KG1 (cell line): ENCODE data around the gene TMEM135.
"Not testable (repeated sequence)": the region's sequence is repeated elsewhere in the genome, so short reads cannot be mapped to it uniquely, and the experiment has no call there.

Source experiments
- DNase-seq: peaks from one replicate; lab custom pipeline; 2025; lab: John Stamatoyannopoulos, UW

TMEM135 gene

DNA sequence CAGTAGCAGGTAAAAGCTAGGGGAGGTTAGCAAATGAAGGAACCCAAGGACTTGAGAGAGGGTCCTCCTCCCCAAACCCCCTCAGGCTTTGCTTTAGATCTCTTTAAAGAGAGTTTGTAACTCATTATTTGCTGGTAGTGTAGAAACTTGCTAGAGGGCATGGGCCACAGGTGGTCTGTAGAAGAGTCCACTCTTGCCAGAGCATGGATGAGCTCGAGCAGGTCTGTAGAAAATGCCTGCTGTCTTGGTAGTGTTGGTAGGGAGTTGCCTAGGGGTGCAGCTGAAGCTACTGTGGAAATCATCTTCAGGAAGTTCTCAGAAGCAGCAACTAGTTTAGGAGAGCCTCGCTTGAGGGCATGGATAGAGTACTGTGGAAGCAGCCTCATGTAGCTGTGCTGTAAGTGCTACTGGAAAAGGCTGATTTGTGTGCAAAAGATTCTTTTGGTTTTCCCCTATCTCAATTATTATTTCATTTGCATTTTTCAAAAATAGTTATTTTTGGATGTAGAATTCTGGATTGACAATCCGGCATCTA lies 104.3 kb downstream of the TMEM135 start:
- peak; percentile 17 for DNase-seq

DNA sequence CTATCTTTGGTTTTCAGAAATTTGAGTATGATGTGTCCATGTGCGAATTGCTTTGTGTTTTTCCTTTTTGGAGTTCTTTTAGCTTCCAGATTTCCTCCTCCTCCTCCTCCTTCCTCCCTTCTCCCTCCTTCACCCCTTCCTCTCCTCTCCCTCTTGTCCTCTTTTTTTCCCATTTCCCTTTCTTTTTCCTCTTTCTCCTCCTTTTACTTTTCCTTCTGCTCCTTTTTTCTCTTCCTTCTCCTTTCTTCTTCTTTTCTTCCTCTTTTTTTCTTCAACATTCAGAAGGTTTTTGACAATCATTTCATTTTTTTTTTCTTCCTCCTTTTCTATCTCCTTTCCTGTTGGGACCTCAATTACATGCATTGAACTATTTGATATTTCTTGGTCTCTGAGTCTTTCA lies 104.9 kb downstream of the TMEM135 start:
- DNase-seq: no peak

GRCh38 chr11:87143641-87144040 lies 105.9 kb downstream of the TMEM135 start:
- DNase-seq: no peak

DNA sequence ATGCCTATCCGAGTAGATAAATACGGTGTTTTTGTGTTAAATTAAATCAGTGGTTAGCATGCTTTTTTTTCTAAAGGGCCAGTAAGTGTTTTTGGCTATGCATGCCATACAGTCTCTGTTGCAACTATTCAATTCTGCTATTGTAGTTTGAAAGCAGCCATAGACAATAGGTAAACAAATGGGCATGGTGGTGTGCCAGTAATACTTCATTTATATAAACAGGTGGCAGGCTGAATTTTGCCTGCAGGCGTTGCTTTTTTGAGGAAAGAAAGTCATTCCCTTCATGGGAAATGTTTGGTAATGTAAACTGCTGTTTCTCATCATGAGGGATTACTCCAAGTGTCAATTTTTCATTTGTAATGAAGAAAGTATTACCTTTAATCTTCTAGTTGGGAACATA lies 106.5 kb downstream of the TMEM135 start:
- DNase-seq: no peak

DNA sequence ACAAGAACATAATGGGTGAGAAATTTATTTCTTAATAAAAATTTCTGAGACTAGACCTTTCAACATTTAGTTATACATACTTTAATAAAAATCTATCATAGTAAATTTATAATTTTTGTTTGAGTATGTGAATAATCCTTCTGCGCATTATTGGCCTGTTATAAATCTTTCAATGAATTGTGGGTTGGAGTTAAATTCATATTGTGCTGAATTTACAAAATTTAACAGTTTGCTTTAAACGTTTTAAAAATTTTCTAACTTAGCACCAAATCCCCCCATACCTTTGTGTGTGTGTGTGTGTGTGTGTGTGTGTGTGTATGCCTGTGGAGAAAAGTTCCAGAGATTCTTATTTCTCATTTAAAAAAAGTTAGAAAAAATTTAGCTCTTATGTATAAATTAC lies 111.0 kb downstream of the TMEM135 start:
- DNase-seq: no peak

DNA sequence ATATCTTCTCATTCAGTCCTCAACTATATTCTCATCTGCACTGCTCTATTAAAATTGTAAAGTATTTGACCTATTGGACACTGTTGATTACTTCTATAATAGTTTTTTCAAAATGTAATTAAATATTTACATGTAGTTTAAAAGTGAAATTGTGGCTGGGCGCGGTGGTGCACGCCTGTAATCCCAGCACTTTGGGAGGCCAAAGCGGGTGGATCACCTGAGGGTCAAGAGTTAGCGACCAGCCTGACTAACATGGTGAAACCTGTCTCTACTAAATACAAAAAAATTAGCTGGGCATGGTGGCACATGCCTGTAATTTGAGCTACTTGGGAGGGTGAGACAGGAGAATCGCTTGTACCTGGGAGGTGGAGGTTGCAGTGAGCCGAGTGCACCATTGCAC lies 112.0 kb downstream of the TMEM135 start:
- not testable (repeated sequence) for DNase-seq

GRCh38 chr11:87150936-87151335 lies 113.2 kb downstream of the TMEM135 start:
- no peak for DNase-seq

GRCh38 chr11:87154246-87154645 lies 116.5 kb downstream of the TMEM135 start:
- DNase-seq: no peak

GRCh38 chr11:87156970-87157369 lies 119.2 kb downstream of the TMEM135 start:
- DNase-seq: no peak

DNA sequence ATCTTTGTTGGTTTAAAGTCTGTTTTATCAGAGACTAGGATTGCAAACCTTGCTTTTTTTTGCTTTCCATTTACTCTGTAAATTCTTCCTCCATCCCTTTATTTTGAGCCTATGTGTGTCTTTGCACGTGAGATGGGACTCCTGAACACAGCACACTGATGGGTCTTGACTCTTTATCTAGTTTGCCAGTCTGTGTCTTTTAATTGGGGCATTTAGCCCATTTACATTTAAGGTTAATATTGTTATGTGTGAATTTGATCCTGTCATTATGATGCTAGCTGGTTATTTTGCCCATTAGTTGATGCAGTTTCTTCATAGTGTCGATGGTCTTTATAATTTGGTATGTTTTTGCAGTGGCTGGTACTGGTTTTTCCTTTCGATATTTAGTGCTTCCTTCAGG lies 131.3 kb downstream of the TMEM135 start:
- not testable (repeated sequence) for DNase-seq

DNA sequence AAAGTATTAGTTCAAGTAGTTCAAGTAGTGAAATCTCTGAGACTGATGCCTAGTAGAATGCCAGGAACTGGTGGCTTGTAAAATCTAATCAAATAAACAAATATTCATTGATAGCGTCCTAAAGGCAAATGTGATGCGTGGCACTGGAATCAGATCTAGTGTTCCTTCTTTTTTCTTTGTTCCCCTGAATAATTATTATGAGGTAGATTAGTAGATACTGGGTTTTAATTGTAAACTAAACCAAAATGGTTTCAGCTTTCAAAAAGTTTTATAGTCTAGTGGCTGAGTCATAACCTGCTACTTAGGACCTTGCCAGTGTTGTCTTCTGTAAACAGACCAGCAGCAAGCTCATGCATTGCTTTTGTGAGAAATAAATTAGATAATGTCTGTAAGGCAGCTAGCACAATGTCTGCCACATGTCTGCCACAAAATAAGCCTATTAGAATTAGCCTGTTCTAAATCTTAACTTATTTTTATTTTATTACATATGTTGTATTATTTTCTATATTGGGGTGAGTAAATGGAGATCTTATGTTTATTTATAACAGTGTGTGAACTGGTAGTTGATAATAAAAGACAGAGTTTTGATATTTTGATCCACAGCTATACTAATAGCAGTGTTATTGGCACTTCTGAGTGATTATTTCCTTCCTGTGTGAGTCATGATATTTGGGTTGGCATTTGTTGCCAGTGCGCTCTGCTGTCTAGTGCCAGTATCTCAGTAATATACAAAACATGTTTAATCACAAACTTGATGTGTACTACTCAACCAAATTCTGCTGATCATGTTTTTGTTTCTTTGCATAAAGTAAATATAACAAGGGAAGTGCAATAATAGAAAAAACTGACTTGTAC lies 135.7 kb downstream of the TMEM135 start:
- no peak for DNase-seq

GRCh38 chr11:87174870-87175269 lies 137.1 kb downstream of the TMEM135 start:
- no peak for DNase-seq

GRCh38 chr11:87176044-87176443 lies 138.3 kb downstream of the TMEM135 start:
- DNase-seq: no peak

DNA sequence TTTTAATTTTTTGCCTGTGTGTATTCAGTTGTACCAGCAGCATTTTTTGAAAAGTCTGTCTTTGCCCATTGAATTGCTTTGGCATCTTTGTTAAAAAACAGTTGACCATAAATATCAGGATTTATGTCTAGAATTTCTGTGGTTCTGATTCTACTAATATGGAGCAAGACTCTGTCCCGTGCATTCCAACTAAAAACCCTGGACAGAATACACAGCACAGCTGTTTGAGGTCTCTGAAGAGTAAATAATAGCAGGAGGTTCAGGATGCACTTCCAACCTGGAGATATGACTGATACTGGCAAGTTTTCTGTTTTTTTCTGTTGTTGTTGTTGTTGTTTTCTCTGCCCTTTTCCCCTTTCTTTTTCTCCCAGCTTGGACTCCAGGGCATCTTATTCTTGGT lies 141.9 kb downstream of the TMEM135 start:
- DNase-seq: no peak

DNA sequence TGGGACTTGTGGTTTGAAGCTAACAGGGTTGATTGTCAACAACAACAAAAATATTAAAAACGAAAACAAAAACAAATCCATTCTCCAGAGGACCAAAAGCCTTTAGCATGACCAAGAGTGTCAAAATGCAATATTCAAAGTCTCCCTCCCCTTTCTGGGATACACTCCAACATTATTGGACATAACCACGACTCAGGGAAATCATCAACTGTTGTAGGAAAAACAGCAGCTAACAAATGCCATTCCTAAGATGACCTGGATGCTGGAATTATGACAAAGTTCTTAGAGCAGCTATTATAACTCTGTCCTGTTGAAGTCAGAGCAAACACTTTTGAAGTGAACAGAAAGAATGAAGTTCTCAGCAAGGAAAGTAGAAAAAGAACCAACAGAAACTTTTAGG lies 143.0 kb downstream of the TMEM135 start:
- no peak for DNase-seq

DNA sequence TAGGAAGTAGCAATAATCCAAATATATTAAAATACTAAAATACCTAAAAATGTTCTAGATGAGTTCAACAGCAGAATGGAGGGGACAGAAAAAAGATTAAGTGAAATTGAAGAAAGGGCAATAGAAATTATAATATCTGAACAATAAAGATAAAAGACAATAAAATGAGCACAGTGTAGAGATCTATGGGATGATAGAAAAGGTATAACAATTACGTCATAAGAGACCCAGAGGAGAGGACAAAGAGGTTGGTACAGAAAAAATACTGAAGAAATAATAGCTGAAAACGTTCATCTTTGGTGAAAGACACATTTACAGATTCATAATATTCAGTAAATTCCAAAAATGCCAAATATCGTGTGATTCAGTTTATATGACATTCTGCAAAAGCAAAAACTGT lies 143.4 kb downstream of the TMEM135 start:
- no peak for DNase-seq

DNA sequence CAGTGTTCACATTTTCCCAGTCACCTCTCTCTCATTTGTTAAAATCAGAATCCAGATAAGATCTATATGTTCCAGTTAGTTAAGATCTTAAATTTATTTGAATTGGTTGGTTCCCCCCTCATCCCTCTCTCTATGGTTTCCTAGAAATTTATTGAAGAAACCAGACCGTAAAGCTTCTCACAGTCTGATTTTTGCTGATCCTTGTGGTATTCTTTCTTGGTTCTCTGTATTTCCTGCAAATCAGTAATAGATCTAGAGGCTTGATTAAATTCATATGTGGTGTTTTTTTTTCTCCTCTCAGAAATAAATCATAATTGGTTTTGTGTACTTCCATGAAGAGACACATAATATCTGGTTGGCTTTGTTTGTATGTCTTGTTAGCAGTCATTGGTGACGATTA lies 147.5 kb downstream of the TMEM135 start:
- DNase-seq: no peak

DNA sequence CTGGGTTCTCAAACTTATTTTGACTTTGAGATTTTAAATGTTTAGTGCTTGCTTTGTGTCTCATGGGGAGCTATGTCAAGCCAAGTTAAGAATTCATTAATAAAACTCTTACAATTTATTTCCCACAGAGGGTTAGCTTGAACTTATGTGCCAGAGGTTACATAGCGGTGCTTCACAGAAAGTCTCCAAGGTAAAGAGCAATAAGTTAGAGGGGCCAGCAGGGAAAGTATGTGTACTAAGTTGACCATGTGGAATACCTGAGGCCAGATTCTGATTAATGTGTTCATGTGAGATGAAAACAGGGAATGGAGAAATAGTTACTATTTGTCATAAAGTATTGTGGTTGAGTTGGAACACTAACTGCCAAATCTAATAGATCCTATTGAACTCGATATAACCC lies 149.3 kb downstream of the TMEM135 start:
- no peak for DNase-seq

DNA sequence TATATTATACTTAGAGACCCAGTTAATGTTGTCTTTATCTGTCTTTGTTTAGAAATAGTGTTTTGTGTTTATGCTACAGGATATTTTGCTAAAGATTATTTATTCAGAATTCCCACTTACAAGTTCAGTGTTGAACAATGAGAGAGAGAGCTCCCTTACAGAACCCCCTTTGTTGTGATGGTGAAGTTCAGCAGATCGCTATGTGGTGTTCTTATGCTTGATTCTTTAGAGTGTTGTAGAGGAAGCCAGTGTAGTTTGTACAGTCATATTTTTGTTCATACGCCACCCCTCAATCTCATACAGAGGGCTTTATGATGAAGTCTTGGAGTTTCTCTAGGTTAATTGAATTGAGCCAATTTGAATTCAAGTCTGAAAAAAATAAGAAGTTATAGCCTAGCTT lies 150.2 kb downstream of the TMEM135 start:
- DNase-seq: no peak

DNA sequence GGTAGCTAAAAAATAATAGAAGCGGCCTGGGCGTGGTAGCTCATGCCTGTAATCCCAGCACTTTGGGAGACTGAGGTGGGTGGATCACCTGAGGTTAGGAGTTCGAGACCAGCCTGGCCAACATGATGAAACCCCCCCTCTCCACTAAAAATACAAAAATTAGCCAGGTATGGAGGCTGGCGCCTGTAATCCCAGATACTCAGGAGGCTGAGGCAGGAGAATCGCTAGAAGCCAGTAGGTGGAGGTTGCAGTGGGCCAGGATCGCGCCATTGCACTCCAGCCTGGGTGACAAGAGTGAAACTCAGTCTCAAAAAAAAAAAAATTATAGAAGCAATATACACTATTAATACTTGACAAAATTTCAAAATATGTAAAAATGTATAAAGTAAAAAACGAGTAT lies 150.7 kb downstream of the TMEM135 start:
- not testable (repeated sequence) for DNase-seq

GRCh38 chr11:87188921-87189320 lies 151.2 kb downstream of the TMEM135 start:
- DNase-seq: not testable (repeated sequence)

GRCh38 chr11:87190071-87190470 lies 152.3 kb downstream of the TMEM135 start:
- no peak for DNase-seq

DNA sequence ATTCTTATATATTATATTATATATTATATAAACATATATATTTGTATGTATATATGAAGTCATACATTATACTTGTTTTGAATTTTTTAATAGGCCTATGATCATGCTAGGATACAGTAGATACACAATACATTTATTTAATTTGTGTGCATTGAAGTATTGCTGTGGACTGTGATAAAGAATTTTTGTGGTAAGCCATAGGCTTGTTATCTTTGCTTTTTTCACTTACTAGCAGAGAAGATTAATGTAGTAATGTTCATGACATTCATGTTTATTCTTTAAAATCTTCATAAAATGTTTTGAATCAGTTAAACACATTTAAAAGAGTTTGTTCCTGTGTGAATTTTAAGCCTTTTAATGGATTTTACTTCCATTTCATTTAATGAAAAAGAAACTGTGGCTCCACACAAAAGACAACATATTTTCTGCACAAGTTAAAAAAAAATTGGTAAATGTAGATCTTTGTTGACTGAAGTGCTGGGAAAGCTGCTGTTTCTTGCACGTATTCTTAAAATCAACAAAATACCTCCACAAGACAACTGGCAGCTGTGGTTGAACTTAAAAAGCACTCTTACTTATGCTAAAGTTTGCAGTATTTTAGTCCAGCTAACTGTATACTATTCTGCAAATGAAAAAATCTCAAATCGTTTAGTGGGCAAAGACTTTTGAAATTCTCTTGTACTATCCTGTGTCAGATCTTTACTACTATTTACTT lies 156.2 kb downstream of the TMEM135 start:
- no peak for DNase-seq
